Vagina (tissue), 2 donors: ENCODE measurements around the gene FOXI2. TPM values are rescaled to one million over a fixed set of nuclear protein-coding genes. Genes with fewer than 3 reads are reported as not detected.
A peak's percentile ranks its signal among the peaks of the same experiment; 100 is the strongest.

ENCODE experiments used
- DNase-seq, 2 donors: peaks; one replicate each; pipeline ENCODE4 v3.0.0-alpha.2; 2017; ENCODE audit errors: extremely low spot score in 2 of 2
- H3K27ac ChIP-seq: fragments of 200-600 bp; sonication (generic); one replicate; pipeline ENCODE4 v1.5.1; 2019
- H3K27me3 ChIP-seq: fragments of 200-600 bp; sonication (generic); one replicate; pipeline ENCODE4 v1.5.1; 2019
- H3K36me3 ChIP-seq, 2 donors: fragments of 200-600 bp; sonication (generic); one replicate each; pipeline ENCODE4 v1.5.1; 2017 to 2019
- H3K4me1 ChIP-seq: fragments of 200-600 bp; sonication (generic); one replicate; pipeline ENCODE4 v1.5.1; 2019
- H3K4me3 ChIP-seq, 2 donors: fragments of 200-600 bp; sonication (generic); 1 replicate in 1 of 2; 2 replicates in 1 of 2; pipeline ENCODE4 v1.5.1; 2016 to 2019
- H3K9me3 ChIP-seq: fragments of 200-600 bp; sonication (generic); one replicate; pipeline ENCODE4 v1.5.1; 2019
- CTCF ChIP-seq, 3 experiments: fragments of 450-650 bp in 2 of 3; fragments of 200-600 bp in 1 of 3; sonication (generic) in 1 of 3; IDR thresholded peaks; one replicate each; pipeline ENCODE4 v1.5.1; 2017 to 2019; ENCODE audit warnings: antibody characterized with exemption in 3 of 3, mild to moderate bottlenecking in 2 of 3, moderate library complexity in 2 of 3
- POLR2A ChIP-seq, 2 donors: fragments of 450-650 bp; IDR thresholded peaks; one replicate each; pipeline ENCODE4 v1.6.1; 2017; ENCODE audit warnings: antibody characterized with exemption in 2 of 2, mild to moderate bottlenecking in 2 of 2, moderate library complexity in 2 of 2
- POLR2AphosphoS5 ChIP-seq, 2 donors: sonication (generic); formaldehyde crosslinking; IDR thresholded peaks; one replicate each; pipeline ENCODE4 v1.9.0; 2017; ENCODE audit warnings: antibody characterized with exemption in 2 of 2, mild to moderate bottlenecking in 2 of 2, low read depth in 1 of 2; ENCODE audit not compliant: insufficient read depth in 1 of 2
- intact Hi-C: fragments of 100-400 bp; cut with DNase I; formaldehyde crosslinking; loops from one replicate; pipeline ENCODE4 v1.15.1; 2023
- total RNA-seq: library from RNA; depleted of rRNA; stranded (reverse); fragments of >200 nt; gene quantifications from one replicate; pipeline ENCODE4 v1.2.3, GENCODE V29; 2016

FOXI2 gene
- total RNA-seq, 1 donor from 2014 or later, result 0.25 TPM

DNA sequence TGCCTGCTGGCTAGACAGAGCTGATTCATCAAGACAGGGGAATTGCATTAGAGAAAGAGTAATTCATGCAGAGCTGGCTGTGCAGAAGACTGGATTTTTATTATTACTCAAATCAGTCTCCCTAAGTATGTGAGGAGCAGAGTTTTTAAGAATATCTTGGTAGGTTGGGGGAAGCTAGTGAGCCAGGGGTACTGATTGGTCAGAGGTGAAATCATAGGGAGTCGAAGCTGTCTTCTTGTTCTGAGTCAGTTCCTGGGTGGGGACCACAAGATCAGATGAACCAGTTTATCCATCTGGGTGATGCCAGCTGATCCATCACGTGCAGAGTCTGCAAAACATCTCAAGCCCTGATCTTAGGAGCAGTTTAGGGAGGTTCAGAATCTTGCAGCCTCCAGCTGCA, 39.8 kb downstream of the FOXI2 start:
- Histone ChIP-seq H3K27me3 (no peaks in the 10 kb centered on the region), H3K27ac (no peak overlapping the region), H3K4me1 (no peaks in the 10 kb centered on the region), H3K4me3 (no peak overlapping the region), H3K36me3 (no peaks in the 10 kb centered on the region), H3K9me3 (no peaks in the 10 kb centered on the region)
- TF ChIP-seq CTCF (IDR thresholded peaks at IDR 0.05) (no peak), POLR2AphosphoS5 (IDR thresholded peaks at IDR 0.05; ENCODE audit: insufficient read depth in 1 of 2, low read depth in 1 of 2) (no peak), POLR2A (IDR thresholded peaks at IDR 0.05) (no peak)
- DNase-seq, result peak in 1 of 2 donors; percentile 56
- intact Hi-C loops, result no loop called here

- no peak for TF ChIP-seq POLR2AphosphoS5 (IDR thresholded peaks at IDR 0.05; ENCODE audit: insufficient read depth in 1 of 2, low read depth in 1 of 2)
- no peak for TF ChIP-seq CTCF (IDR thresholded peaks at IDR 0.05)
- intact Hi-C loops, result no loop called here
- Histone ChIP-seq H3K36me3 (no peaks in the 10 kb centered on the region), H3K27ac (no peak overlapping the region), H3K4me3 (no peak overlapping the region), H3K27me3 (no peaks in the 10 kb centered on the region), H3K4me1 (no peaks in the 10 kb centered on the region), H3K9me3 (no peaks in the 10 kb centered on the region)
- no peak for DNase-seq
These were observed 44.4 kb downstream of the FOXI2 start for GRCh38 chr10:127781412-127781811.

DNA sequence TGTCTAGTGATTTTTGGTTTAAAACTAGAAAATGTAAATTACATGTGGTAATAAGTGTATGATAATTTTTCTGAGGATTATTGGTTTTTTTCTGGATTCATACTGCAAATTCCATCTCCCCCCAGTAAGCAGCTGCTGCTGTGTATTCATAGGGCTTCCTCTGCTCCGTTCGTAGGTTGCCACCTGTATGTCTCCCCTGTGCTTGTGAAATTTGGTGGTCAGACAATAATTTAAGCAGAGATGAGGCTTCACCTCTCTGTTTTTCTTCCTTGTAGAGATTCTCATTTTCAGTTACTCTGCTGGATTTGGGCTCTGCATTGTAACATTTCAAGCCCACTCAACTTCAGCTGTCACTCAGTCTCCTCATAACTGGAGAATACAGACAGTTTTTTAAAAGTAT, 50.9 kb downstream of the FOXI2 start:
- Histone ChIP-seq H3K9me3 (no peaks in the 10 kb centered on the region), H3K27me3 (no peaks in the 10 kb centered on the region), H3K27ac (no peak overlapping the region), H3K4me3 (no peak overlapping the region), H3K36me3 (no peaks in the 10 kb centered on the region), H3K4me1 (no peaks in the 10 kb centered on the region)
- intact Hi-C loops, result no loop called here
- no peak for TF ChIP-seq POLR2A (IDR thresholded peaks at IDR 0.05)
- no peak for TF ChIP-seq CTCF (IDR thresholded peaks at IDR 0.05)
- no peak for TF ChIP-seq POLR2AphosphoS5 (IDR thresholded peaks at IDR 0.05; ENCODE audit: insufficient read depth in 1 of 2, low read depth in 1 of 2)
- no peak for DNase-seq

GRCh38 chr10:127790066-127790624, 53.2 kb downstream of the FOXI2 start:
- Histone ChIP-seq H3K27me3 (no peaks in the 10 kb centered on the region), H3K9me3 (no peaks in the 10 kb centered on the region), H3K4me1 (no peaks in the 10 kb centered on the region), H3K36me3 (no peaks in the 10 kb centered on the region), H3K27ac (no peak overlapping the region), H3K4me3 (no peak overlapping the region)
- TF ChIP-seq POLR2AphosphoS5 (IDR thresholded peaks at IDR 0.05; ENCODE audit: insufficient read depth in 1 of 2, low read depth in 1 of 2), result no peak
- TF ChIP-seq CTCF (IDR thresholded peaks at IDR 0.05), result no peak
- TF ChIP-seq POLR2A (IDR thresholded peaks at IDR 0.05), result no peak
- no peak for DNase-seq
- intact Hi-C loops, result no loop called here

Other genes starting within 250 kb of the FOXI2 start
- not detected for gene NPS, start 187.9 kb upstream of the FOXI2 start, total RNA-seq
- not detected for gene CLRN3, start 155.8 kb downstream of the FOXI2 start, total RNA-seq
- gene PTPRE, start 169.9 kb downstream of the FOXI2 start, total RNA-seq, result 77.6 TPM